ENCODE results near the gene ZNF688. TPM values are rescaled to one million over a fixed set of nuclear protein-coding genes. Genes with fewer than 3 reads are reported as not detected.

ZNF688 gene
- total RNA-seq, 1 experiment from 2014 or later = 5.5 TPM

- Histone ChIP-seq H3K36me3 (ENCODE audit: low read depth, low read length) (no peaks in the 10 kb centered on the region), H2AFZ (ENCODE audit: low read length) (no peak overlapping the region), H3K79me2 (ENCODE audit: low read length) (no peaks in the 10 kb centered on the region), H3K9me2 (replicated peaks; ENCODE audit: low read length) (no peaks in the 10 kb centered on the region), H3K9me3 (ENCODE audit: low read length) (no peaks in the 10 kb centered on the region), H3K9ac (ENCODE audit: low read length) (no peak overlapping the region), H3K4me1 (ENCODE audit: insufficient read depth, low read length) (no peaks in the 10 kb centered on the region), H3K27me3 (ENCODE audit: low read length) (no peaks in the 10 kb centered on the region), H3K27ac (ENCODE audit: low read length) (no peak overlapping the region), H4K20me1 (ENCODE audit: low read length) (no peaks in the 10 kb centered on the region), H3K4me3 (ENCODE audit: low read length) (no peak overlapping the region), H3K4me2 (ENCODE audit: low read length) (no peak overlapping the region), H3F3A (ENCODE audit: low read length, unreplicated experiment) (no peaks in the 10 kb centered on the region)
- ChIA-PET POLR2A (ENCODE audit: unreplicated experiment) (no interaction called here), CTCF (no interaction called here)
- ATAC-seq = no peak
- no peak for DNase-seq
- TF ChIP-seq EZH2 (IDR thresholded peaks at IDR 0.05; ENCODE audit: low read length, unreplicated experiment) = no peak
- TF ChIP-seq, protein P1, sequence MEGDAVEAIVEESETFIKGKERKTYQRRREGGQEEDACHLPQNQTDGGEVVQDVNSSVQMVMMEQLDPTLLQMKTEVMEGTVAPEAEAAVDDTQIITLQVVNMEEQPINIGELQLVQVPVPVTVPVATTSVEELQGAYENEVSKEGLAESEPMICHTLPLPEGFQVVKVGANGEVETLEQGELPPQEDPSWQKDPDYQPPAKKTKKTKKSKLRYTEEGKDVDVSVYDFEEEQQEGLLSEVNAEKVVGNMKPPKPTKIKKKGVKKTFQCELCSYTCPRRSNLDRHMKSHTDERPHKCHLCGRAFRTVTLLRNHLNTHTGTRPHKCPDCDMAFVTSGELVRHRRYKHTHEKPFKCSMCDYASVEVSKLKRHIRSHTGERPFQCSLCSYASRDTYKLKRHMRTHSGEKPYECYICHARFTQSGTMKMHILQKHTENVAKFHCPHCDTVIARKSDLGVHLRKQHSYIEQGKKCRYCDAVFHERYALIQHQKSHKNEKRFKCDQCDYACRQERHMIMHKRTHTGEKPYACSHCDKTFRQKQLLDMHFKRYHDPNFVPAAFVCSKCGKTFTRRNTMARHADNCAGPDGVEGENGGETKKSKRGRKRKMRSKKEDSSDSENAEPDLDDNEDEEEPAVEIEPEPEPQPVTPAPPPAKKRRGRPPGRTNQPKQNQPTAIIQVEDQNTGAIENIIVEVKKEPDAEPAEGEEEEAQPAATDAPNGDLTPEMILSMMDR (conservative IDR thresholded peaks at IDR 0.05; ENCODE audit: low read depth, low read length) = no peak
- intact Hi-C loops (cut with micrococcal nuclease) = no loop called here
- no TSS peak for BruUV-seq (replicated peaks)
Measured at GRCh38 chr16:30548416-30549253, 22.9 kb downstream of the ZNF688 start.

- TF ChIP-seq EZH2 (IDR thresholded peaks at IDR 0.05; ENCODE audit: low read length, unreplicated experiment) (no peak), EZH2phosphoT487 (IDR thresholded peaks at IDR 0.05; ENCODE audit: borderline replicate concordance, low read length) (no peak)
- TF ChIP-seq, protein P1 (conservative IDR thresholded peaks at IDR 0.05; ENCODE audit: low read depth, low read length) = no peak
- H4K20me1 ChIP-seq (ENCODE audit: low read length) = no peaks in the 10 kb centered on the region
- no peak overlapping the region for H2AFZ ChIP-seq (ENCODE audit: low read length)
- ChIA-PET POLR2A (ENCODE audit: unreplicated experiment) (no interaction called here), CTCF (no interaction called here)
- no peaks in the 10 kb centered on the region for H3K9me2 ChIP-seq (replicated peaks; ENCODE audit: low read length)
- DNase-seq (no peak), ATAC-seq (no peak)
- no peaks in the 10 kb centered on the region for H3K4me1 ChIP-seq (ENCODE audit: insufficient read depth, low read length)
- no peaks in the 10 kb centered on the region for H3K36me3 ChIP-seq (ENCODE audit: low read depth, low read length)
- H3K4me3 ChIP-seq (ENCODE audit: low read length) = no peak overlapping the region
- no peak overlapping the region for H3K4me2 ChIP-seq (ENCODE audit: low read length)
- intact Hi-C loops (cut with micrococcal nuclease) = no loop called here
- no peaks in the 10 kb centered on the region for H3K79me2 ChIP-seq (ENCODE audit: low read length)
- no peaks in the 10 kb centered on the region for H3F3A ChIP-seq (ENCODE audit: low read length, unreplicated experiment)
- H3K9me3 ChIP-seq (ENCODE audit: low read length) = no peaks in the 10 kb centered on the region
- H3K27me3 ChIP-seq (ENCODE audit: low read length) = no peaks in the 10 kb centered on the region
- no peak overlapping the region for H3K27ac ChIP-seq (ENCODE audit: low read length)
- H3K9ac ChIP-seq (ENCODE audit: low read length) = no peak overlapping the region
- no TSS peak for BruUV-seq (replicated peaks)
Measured at GRCh38 chr16:30546115-30546514, 25.4 kb downstream of the ZNF688 start.

- no peak overlapping the region for H3K9ac ChIP-seq (ENCODE audit: low read length)
- intact Hi-C loops (cut with micrococcal nuclease) = no loop called here
- no peaks in the 10 kb centered on the region for H4K20me1 ChIP-seq (ENCODE audit: low read length)
- no peaks in the 10 kb centered on the region for H3F3A ChIP-seq (ENCODE audit: low read length, unreplicated experiment)
- no peaks in the 10 kb centered on the region for H3K9me2 ChIP-seq (replicated peaks; ENCODE audit: low read length)
- no peaks in the 10 kb centered on the region for H3K79me2 ChIP-seq (ENCODE audit: low read length)
- no peak overlapping the region for H3K27ac ChIP-seq (ENCODE audit: low read length)
- TF ChIP-seq EZH2 (IDR thresholded peaks at IDR 0.05; ENCODE audit: low read length, unreplicated experiment) (no peak), EZH2phosphoT487 (IDR thresholded peaks at IDR 0.05; ENCODE audit: borderline replicate concordance, low read length) (no peak)
- TF ChIP-seq, protein P1 (conservative IDR thresholded peaks at IDR 0.05; ENCODE audit: low read depth, low read length) = no peak
- POLR2A ChIA-PET (ENCODE audit: unreplicated experiment) = no interaction called here
- H3K36me3 ChIP-seq (ENCODE audit: low read depth, low read length) = no peaks in the 10 kb centered on the region
- no peaks in the 10 kb centered on the region for H3K27me3 ChIP-seq (ENCODE audit: low read length)
- no peak for ATAC-seq
- no TSS peak for BruUV-seq (replicated peaks)
- no peaks in the 10 kb centered on the region for H3K9me3 ChIP-seq (ENCODE audit: low read length)
- no peak for DNase-seq
- CTCF ChIA-PET = no interaction called here
- no peaks in the 10 kb centered on the region for H3K4me1 ChIP-seq (ENCODE audit: insufficient read depth, low read length)
- no peak overlapping the region for H3K4me3 ChIP-seq (ENCODE audit: low read length)
- H2AFZ ChIP-seq (ENCODE audit: low read length) = no peak overlapping the region
- no peak overlapping the region for H3K4me2 ChIP-seq (ENCODE audit: low read length)
Measured at GRCh38 chr16:30543067-30543466, 28.4 kb downstream of the ZNF688 start.
